Measurements from ENCODE around the gene LTB. TPM values are rescaled to one million over a fixed set of nuclear protein-coding genes. Genes with fewer than 3 reads are reported as not detected.

Gene LTB
- total RNA-seq, 1 donor from 2014 or later: 5.4 TPM

DNA sequence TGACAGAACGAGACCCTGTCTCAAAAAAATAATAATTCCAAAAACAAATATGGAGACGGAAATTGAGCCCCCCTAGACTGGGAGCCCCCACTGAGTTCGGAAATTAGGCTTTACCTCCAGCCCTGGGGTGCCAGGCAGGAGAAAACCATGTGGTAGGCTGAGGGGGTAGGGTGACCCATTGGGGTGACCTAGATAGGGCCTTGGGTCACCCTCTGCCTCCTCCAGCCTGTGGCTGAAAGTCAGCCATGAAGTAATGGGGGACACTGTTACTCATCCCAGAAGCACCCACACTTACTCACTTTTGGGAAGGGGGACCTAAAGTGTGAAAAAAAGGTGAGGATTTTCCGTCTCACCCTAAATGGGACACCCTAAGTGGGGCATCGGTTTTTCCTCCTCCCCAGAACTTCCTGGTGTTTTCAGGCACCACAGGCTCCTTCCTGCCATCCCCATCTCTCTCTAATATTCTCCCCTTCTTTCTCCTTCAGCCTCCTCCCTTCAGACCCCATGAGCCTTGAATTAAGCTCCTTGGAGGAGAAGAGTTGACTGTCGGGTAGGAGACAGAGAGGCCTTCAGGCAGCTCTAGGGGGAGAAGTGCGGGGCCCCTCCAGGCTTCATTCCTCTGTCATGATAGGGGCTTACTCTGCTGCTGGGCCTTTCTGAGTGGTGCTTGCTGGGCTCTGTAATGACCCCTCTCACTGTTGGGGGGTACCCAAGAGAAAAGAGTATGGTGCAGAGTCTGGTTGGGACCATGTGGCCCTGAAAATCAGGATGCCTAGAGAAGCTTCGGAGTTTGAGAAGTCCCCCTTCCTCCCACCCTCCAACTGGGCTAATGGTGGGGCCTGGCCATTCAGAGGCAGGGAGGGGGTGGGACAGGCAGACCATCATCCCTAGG is 2.4 kb downstream of the LTB start:
- TF ChIP-seq POLR2A (IDR thresholded peaks at IDR 0.05): no peak
- no peak for TF ChIP-seq POLR2AphosphoS5 (IDR thresholded peaks at IDR 0.05; ENCODE audit: insufficient read depth in 1 of 2, low read depth in 1 of 2)
- TF ChIP-seq, protein P1, sequence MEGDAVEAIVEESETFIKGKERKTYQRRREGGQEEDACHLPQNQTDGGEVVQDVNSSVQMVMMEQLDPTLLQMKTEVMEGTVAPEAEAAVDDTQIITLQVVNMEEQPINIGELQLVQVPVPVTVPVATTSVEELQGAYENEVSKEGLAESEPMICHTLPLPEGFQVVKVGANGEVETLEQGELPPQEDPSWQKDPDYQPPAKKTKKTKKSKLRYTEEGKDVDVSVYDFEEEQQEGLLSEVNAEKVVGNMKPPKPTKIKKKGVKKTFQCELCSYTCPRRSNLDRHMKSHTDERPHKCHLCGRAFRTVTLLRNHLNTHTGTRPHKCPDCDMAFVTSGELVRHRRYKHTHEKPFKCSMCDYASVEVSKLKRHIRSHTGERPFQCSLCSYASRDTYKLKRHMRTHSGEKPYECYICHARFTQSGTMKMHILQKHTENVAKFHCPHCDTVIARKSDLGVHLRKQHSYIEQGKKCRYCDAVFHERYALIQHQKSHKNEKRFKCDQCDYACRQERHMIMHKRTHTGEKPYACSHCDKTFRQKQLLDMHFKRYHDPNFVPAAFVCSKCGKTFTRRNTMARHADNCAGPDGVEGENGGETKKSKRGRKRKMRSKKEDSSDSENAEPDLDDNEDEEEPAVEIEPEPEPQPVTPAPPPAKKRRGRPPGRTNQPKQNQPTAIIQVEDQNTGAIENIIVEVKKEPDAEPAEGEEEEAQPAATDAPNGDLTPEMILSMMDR (IDR thresholded peaks at IDR 0.05): no peak
- Histone ChIP-seq H3K36me3 (no peaks in the 10 kb centered on the region), H3K9me3 (no peaks in the 10 kb centered on the region), H3K4me3 (no peak overlapping the region), H3K4me1 (peaks cover 25% of the 10 kb centered on the region), H3K27ac (peak overlapping the region; percentile 92), H3K27me3 (no peaks in the 10 kb centered on the region)
- intact Hi-C loops (cut with DNase I): no loop called here
- DNase-seq (ENCODE audit: extremely low spot score in 2 of 2): no peak

DNA sequence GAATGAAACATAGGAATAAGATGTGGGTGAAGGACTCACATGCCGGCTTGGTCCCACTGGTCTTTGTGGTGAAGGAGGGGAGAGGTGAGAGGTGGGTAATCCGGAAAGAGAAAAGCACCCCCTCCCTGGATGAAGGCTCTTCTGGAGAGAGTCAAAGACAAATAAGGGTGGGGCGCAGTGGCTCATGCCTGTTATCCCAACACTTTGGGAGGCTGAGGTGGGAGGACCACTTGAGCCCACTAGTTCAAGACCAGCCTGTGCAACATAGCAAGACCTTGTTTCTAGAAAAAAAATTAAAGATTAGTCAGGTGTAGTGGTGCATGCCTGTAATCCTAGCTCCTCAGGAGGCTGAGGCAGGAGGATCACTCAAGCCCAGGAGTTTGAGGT is 3.1 kb downstream of the LTB start:
- Histone ChIP-seq H3K4me3 (no peak overlapping the region), H3K9me3 (no peaks in the 10 kb centered on the region), H3K4me1 (peaks cover 25% of the 10 kb centered on the region), H3K27ac (no peak overlapping the region), H3K27me3 (no peaks in the 10 kb centered on the region), H3K36me3 (no peaks in the 10 kb centered on the region)
- no peak for DNase-seq (ENCODE audit: extremely low spot score in 2 of 2)
- TF ChIP-seq, protein P1 (IDR thresholded peaks at IDR 0.05): no peak
- TF ChIP-seq POLR2A (IDR thresholded peaks at IDR 0.05): no peak
- TF ChIP-seq POLR2AphosphoS5 (IDR thresholded peaks at IDR 0.05; ENCODE audit: insufficient read depth in 1 of 2, low read depth in 1 of 2): no peak
- intact Hi-C loops (cut with DNase I): no loop called here

DNA sequence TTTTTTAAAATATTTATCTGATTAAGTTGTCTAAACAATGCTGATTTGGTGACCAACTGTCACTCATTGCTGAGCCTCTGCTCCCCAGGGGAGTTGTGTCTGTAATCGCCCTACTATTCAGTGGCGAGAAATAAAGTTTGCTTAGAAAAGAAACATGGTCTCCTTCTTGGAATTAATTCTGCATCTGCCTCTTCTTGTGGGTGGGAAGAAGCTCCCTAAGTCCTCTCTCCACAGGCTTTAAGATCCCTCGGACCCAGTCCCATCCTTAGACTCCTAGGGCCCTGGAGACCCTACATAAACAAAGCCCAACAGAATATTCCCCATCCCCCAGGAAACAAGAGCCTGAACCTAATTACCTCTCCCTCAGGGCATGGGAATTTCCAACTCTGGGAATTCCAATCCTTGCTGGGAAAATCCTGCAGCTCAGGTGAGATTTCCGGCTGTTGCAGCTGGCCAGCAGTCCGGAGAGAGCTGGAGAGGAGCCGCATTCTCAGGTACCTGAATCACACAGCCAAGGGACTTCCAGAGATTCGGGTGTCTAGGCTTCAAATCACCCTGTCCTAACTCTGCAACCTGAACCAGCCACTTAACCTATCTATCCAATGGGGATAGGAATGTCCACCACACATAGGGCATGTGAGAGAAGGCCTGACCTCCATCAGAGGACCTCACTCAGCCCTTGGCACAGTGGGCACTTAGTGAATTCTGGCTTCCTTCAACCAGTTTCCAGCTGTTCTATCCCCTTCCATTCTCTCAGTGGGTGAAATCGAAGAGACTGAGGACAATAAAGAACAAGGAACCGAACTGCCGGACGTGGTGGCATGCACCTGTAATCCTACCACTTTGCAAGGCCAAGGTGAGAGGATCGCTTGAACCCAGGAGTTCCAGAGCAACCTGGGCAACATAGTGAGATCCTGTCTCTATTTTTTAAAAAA is 3.8 kb downstream of the LTB start:
- intact Hi-C loops (cut with DNase I): no loop called here
- no peak for TF ChIP-seq POLR2A (IDR thresholded peaks at IDR 0.05)
- TF ChIP-seq, protein P1 (IDR thresholded peaks at IDR 0.05): no peak
- TF ChIP-seq POLR2AphosphoS5 (IDR thresholded peaks at IDR 0.05; ENCODE audit: insufficient read depth in 1 of 2, low read depth in 1 of 2): no peak
- H3K9me3 ChIP-seq: no peaks in the 10 kb centered on the region
- no peaks in the 10 kb centered on the region for H3K27me3 ChIP-seq
- no peak overlapping the region for H3K4me3 ChIP-seq
- peaks cover 25% of the 10 kb centered on the region for H3K4me1 ChIP-seq
- no peaks in the 10 kb centered on the region for H3K36me3 ChIP-seq
- H3K27ac ChIP-seq: no peak overlapping the region
- no peak for DNase-seq (ENCODE audit: extremely low spot score in 2 of 2)

DNA sequence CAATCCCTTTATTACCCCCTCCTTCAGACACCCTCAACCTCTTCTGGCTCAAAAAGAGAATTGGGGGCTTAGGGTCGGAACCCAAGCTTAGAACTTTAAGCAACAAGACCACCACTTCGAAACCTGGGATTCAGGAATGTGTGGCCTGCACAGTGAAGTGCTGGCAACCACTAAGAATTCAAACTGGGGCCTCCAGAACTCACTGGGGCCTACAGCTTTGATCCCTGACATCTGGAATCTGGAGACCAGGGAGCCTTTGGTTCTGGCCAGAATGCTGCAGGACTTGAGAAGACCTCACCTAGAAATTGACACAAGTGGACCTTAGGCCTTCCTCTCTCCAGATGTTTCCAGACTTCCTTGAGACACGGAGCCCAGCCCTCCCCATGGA is 4.7 kb downstream of the LTB start:
- Histone ChIP-seq H3K27me3 (no peaks in the 10 kb centered on the region), H3K36me3 (no peaks in the 10 kb centered on the region), H3K27ac (no peak overlapping the region), H3K9me3 (no peaks in the 10 kb centered on the region), H3K4me1 (peaks cover 20% of the 10 kb centered on the region), H3K4me3 (no peak overlapping the region)
- no peak for DNase-seq (ENCODE audit: extremely low spot score in 2 of 2)
- intact Hi-C loops (cut with DNase I): no loop called here
- TF ChIP-seq POLR2A (IDR thresholded peaks at IDR 0.05) (no peak), POLR2AphosphoS5 (IDR thresholded peaks at IDR 0.05; ENCODE audit: insufficient read depth in 1 of 2, low read depth in 1 of 2) (no peak)
- TF ChIP-seq, protein P1 (IDR thresholded peaks at IDR 0.05): no peak

Data from vagina (tissue), 2 donors.